GM12864 (cell line): Measurements from ENCODE around the gene CRYL1.

Source experiments
- DNase-seq: peaks from one replicate; pipeline ENCODE4 v3.0.0-alpha.2; 2011; ENCODE audit warnings: low read depth
- H3K4me3 ChIP-seq: 2 replicates; pipeline ENCODE4 v1.5.1; 2011; ENCODE audit warnings: mild to moderate bottlenecking, low read depth, low read length, control low read depth
- CTCF ChIP-seq: IDR thresholded peaks from 2 replicates; pipeline ENCODE4 v1.5.1; 2011; ENCODE audit warnings: low read depth, mild to moderate bottlenecking, moderate library complexity, low read length, control low read depth, inconsistent platforms; ENCODE audit errors: missing control alignments

CRYL1 gene

GRCh38 chr13:20566898-20567874 lies 41.5 kb upstream of the CRYL1 start, which contains the start of gene IFT88:
IFT88 (plus strand) TSS chr13:20567157; CDS start chr13:20574386, 7,229 bp downstream.
- DNase-seq = peak; percentile 49
- H3K4me3 ChIP-seq = peak within 1 kb of the TSS; percentile 69
- TF ChIP-seq CTCF = no peak

DNA sequence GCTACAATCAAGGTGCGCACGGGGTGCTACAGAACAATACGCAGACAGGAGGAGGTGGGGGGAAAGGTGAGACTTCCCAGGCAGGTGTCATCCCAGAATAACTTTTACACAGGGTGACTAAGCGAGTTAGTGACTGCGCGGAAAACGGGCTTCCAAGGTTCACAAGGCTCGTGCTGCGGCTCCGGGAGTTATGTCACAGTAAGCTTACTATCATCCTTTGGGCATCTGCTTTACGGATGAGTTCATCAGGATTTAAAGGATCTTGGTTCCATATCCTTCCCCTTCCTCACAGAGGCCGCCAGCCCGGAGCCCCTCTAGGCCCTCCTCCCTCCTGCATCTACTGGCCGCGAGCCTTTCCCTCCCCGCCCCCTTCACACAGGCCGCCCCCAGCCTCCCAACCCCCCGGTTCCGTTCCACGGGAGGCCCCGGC lies 40.8 kb upstream of the CRYL1 start:
- no peak for DNase-seq
- no peak for TF ChIP-seq CTCF
- H3K4me3 ChIP-seq = peak overlapping the region; percentile 69

DNA sequence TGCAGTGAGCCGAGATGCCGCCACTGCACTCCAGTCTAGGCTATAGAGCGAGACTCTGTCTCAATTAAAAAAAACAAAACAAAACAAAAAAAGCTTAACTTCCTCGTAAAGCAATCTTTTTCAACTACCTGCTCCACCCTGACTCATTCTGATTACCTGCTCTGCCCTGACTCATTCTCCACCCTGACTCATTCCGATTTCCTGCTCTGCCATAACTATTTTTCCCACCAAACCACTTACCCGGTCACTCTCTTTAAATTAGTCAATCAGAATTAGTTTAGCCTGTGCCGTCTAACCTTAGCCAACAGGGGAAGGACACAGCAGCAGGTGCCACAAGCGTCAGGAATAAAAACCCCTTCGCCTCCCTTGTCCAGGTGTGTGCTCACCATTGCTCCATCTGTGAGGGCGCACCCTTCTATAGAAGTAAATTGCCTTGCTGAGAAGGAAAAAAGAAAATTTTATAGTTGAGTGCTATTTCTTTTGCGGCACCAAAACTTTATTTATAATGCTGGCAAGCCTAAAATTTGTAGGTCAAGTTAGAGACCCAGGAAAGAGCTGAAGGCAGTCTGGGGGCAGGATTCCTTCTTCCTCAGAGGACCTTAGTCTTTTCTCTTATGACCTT lies 39.6 kb upstream of the CRYL1 start:
- DNase-seq = no peak
- TF ChIP-seq CTCF = no peak
- no peak overlapping the region for H3K4me3 ChIP-seq

DNA sequence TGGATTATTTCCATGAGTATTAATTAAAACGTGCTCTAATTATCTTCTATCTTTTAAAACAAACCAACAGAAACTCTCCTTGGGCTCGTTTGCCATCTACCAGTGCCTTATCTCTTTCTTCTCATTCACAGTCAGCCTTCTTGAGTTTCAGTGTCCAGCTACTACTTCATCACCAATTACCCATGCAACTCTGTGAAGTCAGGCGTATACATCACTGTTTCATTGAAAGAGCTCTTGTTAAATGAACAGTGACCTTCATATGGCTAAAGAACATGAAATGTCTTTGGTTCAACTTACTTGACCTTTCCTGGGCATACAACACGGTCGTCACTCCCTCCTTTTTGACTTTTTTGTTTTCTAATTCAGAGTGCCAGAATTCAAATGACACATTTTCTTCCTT lies 36.1 kb upstream of the CRYL1 start:
- no peak for DNase-seq
- no peak for TF ChIP-seq CTCF
- H3K4me3 ChIP-seq = no peak overlapping the region

DNA sequence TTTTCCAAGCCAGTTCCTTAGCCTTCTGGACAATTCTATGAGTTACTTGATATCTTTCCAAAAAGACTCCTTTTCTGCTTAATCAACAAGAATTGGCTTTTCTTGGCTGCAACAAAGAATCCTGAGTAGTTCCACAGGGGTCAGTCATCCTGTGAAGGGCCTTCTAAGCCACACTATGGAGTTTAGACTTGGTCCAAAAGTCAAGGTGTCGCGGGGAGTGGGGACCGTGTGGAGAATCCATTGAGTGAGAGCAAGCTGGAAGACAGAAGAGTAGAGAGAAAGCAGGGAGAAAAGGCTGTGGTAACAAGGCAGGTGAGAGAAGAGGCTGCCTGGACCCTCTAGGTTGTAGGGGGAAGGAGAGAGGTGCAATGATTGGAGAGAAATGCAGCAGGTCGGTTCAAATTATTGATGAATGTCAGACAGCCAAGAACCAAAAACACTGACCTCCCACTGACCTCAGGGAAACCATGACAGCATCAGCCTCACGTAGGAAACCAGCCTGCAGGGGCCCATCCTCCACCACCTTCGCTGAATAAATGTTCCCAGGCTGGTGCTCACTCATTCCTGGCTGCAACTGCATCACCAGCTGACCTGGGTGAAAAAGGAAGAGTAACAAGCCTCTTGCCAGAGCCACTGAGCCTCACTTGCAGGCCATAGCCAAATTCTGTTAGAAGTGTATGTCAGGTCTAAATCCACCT lies 34.2 kb upstream of the CRYL1 start:
- no peak for DNase-seq
- no peak for TF ChIP-seq CTCF
- no peak overlapping the region for H3K4me3 ChIP-seq

DNA sequence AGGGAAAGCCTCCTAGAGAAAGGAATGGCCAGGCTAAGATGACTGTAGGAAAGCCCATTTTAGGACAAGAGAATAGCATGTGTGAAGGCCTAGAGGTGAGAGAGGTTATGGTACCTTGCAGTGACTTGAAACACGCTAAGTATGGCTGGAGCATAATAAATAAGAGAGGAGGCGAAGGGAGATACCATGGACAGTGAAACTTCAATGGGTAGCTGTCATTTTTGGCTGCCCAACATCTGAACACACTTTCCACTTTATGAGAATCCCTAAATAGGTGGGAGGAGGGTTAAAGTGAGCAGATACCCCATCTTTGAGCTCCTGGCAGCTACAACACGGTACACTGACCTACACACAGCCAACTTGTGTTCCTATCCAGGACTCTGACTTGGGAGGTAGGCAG lies 33.3 kb upstream of the CRYL1 start:
- no peak for DNase-seq
- no peak overlapping the region for H3K4me3 ChIP-seq
- no peak for TF ChIP-seq CTCF
